HEK293 (cell line): ENCODE measurements around the gene STT3A.

Source experiments
- CTCF ChIA-PET: fragments of 350-600 bp; formaldehyde crosslinking; extraction: SDS; loops from one replicate; lab custom pipeline; 2021; ENCODE audit warnings: antibody characterized with exemption; lab: Yijun Ruan, JAX
- POLR2A ChIA-PET: fragments of 300-600 bp; formaldehyde crosslinking; extraction: SDS; loops from one replicate; lab custom pipeline; 2020; ENCODE audit warnings: antibody characterized with exemption, inconsistent platforms; lab: Yijun Ruan, JAX
- H3K27ac ChIP-seq: fragments of 200-500 bp; sonication (Bioruptor generic); 2 replicates; pipeline ENCODE4 v1.5.1; 2014; ENCODE audit warnings: low read depth, low read length, control low read depth, inconsistent platforms; ENCODE audit errors: extremely low read depth
- H3K36me3 ChIP-seq, 2 experiments: fragments of 200-500 bp in 1 of 2; sonication (Bioruptor generic) in 1 of 2; 1 replicate in 1 of 2; 2 replicates in 1 of 2; pipeline ENCODE4 v1.5.1; 2014 to 2017; ENCODE audit warnings: inconsistent platforms in 2 of 2, low read length in 2 of 2; ENCODE audit not compliant: control insufficient read depth in 2 of 2, insufficient read depth in 1 of 2
- H3K4me1 ChIP-seq: fragments of 200-500 bp; sonication (Bioruptor generic); 2 replicates; pipeline ENCODE4 v1.5.1; 2014; ENCODE audit warnings: mild to moderate bottlenecking, low read length, inconsistent platforms; ENCODE audit not compliant: control insufficient read depth, insufficient read depth
- H3K4me3 ChIP-seq: 2 replicates; pipeline ENCODE4 v1.5.1; 2011; ENCODE audit warnings: low read depth, mild to moderate bottlenecking, control low read depth, low read length, moderate library complexity
- H3K9me3 ChIP-seq: fragments of 200-500 bp; sonication (Bioruptor generic); 2 replicates; pipeline ENCODE4 v1.5.1; 2014; ENCODE audit warnings: low read depth, low read length, inconsistent platforms; ENCODE audit not compliant: control insufficient read depth, insufficient read depth
- BCL6B ChIP-seq: fragments of 450-650 bp; formaldehyde crosslinking; IDR thresholded peaks from 2 replicates; pipeline ENCODE4 v1.5.1; 2017; ENCODE audit warnings: missing biosample characterization, missing genetic modification characterization
- GLIS2 ChIP-seq: fragments of 450-650 bp; formaldehyde crosslinking; IDR thresholded peaks from 2 replicates; pipeline ENCODE4 v1.5.1; 2016; ENCODE audit warnings: missing biosample characterization, missing genetic modification characterization
- KLF16 ChIP-seq: fragments of 450-650 bp; formaldehyde crosslinking; IDR thresholded peaks from 2 replicates; pipeline ENCODE4 v1.5.1; 2017; ENCODE audit warnings: missing biosample characterization, missing genetic modification characterization
- MEIS1 ChIP-seq: sonication (generic); formaldehyde crosslinking; IDR thresholded peaks from 2 replicates; pipeline ENCODE4 v1.8.1; 2022; ENCODE audit warnings: missing genetic modification reagents, mild to moderate bottlenecking, borderline replicate concordance
- PATZ1 ChIP-seq: fragments of 450-650 bp; formaldehyde crosslinking; IDR thresholded peaks from 2 replicates; pipeline ENCODE4 v1.5.1; 2016; ENCODE audit warnings: missing biosample characterization, missing genetic modification characterization
- ZNF121 ChIP-seq: fragments of 450-650 bp; formaldehyde crosslinking; IDR thresholded peaks from 2 replicates; pipeline ENCODE4 v1.5.1; 2016; ENCODE audit warnings: missing biosample characterization, missing genetic modification characterization
- ZNF211 ChIP-seq: fragments of 450-650 bp; formaldehyde crosslinking; IDR thresholded peaks from 2 replicates; pipeline ENCODE4 v1.5.1; 2016; ENCODE audit warnings: low read depth, missing biosample characterization, missing genetic modification characterization
- ZNF394 ChIP-seq: fragments of 450-650 bp; formaldehyde crosslinking; IDR thresholded peaks from 2 replicates; pipeline ENCODE4 v1.5.1; 2016; ENCODE audit warnings: missing biosample characterization, missing genetic modification characterization, mild to moderate bottlenecking, moderate library complexity, borderline replicate concordance
- ZNF529 ChIP-seq: fragments of 450-650 bp; formaldehyde crosslinking; IDR thresholded peaks from 2 replicates; pipeline ENCODE4 v1.5.1; 2017; ENCODE audit warnings: missing genetic modification characterization, missing biosample characterization; ENCODE audit not compliant: insufficient replicate concordance
- ZNF585B ChIP-seq: fragments of 450-650 bp; formaldehyde crosslinking; IDR thresholded peaks from 2 replicates; pipeline ENCODE4 v1.5.1; 2016; ENCODE audit warnings: missing biosample characterization, missing genetic modification characterization
- ZNF776 ChIP-seq: fragments of 450-650 bp; formaldehyde crosslinking; IDR thresholded peaks from 2 replicates; pipeline ENCODE4 v1.5.0; 2017; ENCODE audit warnings: missing biosample characterization, missing genetic modification characterization, borderline replicate concordance
- TF ChIP-seq, protein P1 (sequence below): fragments of 450-650 bp; formaldehyde crosslinking; IDR thresholded peaks from 2 replicates; pipeline ENCODE4 v1.5.1; 2016; ENCODE audit warnings: missing biosample characterization, missing genetic modification characterization, borderline replicate concordance
- TF ChIP-seq, protein P2 (sequence below): fragments of 450-650 bp; formaldehyde crosslinking; IDR thresholded peaks from 2 replicates; pipeline ENCODE4 v1.5.1; 2016; ENCODE audit warnings: missing biosample characterization, missing genetic modification characterization
- TF ChIP-seq, protein P3 (sequence below): fragments of 450-650 bp; formaldehyde crosslinking; IDR thresholded peaks from 2 replicates; pipeline ENCODE4 v1.5.1; 2016; ENCODE audit warnings: missing biosample characterization, missing genetic modification characterization

The STT3A gene

GRCh38 chr11:125638315-125638714 lies 45.7 kb downstream of the STT3A start:
- CTCF ChIA-PET, result no interaction called here
- H3K4me3 ChIP-seq, result no peak overlapping the region

GRCh38 chr11:125645871-125646270 lies 53.2 kb downstream of the STT3A start:
- Histone ChIP-seq H3K36me3 (peaks cover 29 to 73% of the 10 kb centered on the region in 2 experiments), H3K9me3 (no peaks in the 10 kb centered on the region), H3K4me3 (no peak overlapping the region), H3K27ac (no peak overlapping the region), H3K4me1 (no peaks in the 10 kb centered on the region)
- CTCF ChIA-PET, result no interaction called here
- POLR2A ChIA-PET, result no interaction called here
- TF ChIP-seq, protein P1, sequence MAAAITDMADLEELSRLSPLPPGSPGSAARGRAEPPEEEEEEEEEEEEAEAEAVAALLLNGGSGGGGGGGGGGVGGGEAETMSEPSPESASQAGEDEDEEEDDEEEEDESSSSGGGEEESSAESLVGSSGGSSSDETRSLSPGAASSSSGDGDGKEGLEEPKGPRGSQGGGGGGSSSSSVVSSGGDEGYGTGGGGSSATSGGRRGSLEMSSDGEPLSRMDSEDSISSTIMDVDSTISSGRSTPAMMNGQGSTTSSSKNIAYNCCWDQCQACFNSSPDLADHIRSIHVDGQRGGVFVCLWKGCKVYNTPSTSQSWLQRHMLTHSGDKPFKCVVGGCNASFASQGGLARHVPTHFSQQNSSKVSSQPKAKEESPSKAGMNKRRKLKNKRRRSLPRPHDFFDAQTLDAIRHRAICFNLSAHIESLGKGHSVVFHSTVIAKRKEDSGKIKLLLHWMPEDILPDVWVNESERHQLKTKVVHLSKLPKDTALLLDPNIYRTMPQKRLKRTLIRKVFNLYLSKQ (tag by site-specific recombination), result no peak
- no peak for TF ChIP-seq GLIS2
- TF ChIP-seq, all 188 proteins: peak for 0

More at GRCh38 chr11:125638315-125638714, 45.7 kb downstream of the STT3A start:
- TF ChIP-seq ZNF394 (tag by site-specific recombination) (no peak), ZNF211 (tag by site-specific recombination) (no peak), ZNF776 (tag by site-specific recombination) (no peak), KLF16 (no peak), BCL6B (tag by site-specific recombination) (no peak), ZNF529 (no peak), PATZ1 (tag by site-specific recombination) (no peak), ZNF585B (tag by site-specific recombination) (no peak), MEIS1 (CRISPR knock-in tag) (no peak), ZNF121 (no peak)
- TF ChIP-seq, protein P2, sequence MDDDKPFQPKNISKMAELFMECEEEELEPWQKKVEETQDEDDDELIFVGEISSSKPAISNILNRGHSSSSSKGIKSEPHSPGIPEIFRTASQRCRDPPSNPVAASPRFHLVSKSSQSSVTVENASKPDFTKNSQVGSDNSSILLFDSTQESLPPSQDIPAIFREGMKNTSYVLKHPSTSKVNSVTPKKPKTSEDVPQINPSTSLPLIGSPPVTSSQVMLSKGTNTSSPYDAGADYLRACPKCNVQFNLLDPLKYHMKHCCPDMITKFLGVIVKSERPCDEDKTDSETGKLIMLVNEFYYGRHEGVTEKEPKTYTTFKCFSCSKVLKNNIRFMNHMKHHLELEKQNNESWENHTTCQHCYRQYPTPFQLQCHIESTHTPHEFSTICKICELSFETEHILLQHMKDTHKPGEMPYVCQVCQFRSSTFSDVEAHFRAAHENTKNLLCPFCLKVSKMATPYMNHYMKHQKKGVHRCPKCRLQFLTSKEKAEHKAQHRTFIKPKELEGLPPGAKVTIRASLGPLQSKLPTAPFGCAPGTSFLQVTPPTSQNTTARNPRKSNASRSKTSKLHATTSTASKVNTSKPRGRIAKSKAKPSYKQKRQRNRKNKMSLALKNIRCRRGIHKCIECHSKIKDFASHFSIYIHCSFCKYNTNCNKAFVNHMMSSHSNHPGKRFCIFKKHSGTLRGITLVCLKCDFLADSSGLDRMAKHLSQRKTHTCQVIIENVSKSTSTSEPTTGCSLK (tag by site-specific recombination), result no peak
- TF ChIP-seq, protein P3, sequence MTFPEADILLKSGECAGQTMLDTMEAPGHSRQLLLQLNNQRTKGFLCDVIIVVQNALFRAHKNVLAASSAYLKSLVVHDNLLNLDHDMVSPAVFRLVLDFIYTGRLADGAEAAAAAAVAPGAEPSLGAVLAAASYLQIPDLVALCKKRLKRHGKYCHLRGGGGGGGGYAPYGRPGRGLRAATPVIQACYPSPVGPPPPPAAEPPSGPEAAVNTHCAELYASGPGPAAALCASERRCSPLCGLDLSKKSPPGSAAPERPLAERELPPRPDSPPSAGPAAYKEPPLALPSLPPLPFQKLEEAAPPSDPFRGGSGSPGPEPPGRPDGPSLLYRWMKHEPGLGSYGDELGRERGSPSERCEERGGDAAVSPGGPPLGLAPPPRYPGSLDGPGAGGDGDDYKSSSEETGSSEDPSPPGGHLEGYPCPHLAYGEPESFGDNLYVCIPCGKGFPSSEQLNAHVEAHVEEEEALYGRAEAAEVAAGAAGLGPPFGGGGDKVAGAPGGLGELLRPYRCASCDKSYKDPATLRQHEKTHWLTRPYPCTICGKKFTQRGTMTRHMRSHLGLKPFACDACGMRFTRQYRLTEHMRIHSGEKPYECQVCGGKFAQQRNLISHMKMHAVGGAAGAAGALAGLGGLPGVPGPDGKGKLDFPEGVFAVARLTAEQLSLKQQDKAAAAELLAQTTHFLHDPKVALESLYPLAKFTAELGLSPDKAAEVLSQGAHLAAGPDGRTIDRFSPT (tag by site-specific recombination), result no peak
- H3K36me3 ChIP-seq, result peaks cover 30 to 82% of the 10 kb centered on the region in 2 experiments
- no peaks in the 10 kb centered on the region for H3K4me1 ChIP-seq
- H3K27ac ChIP-seq, result no peak overlapping the region
- no peaks in the 10 kb centered on the region for H3K9me3 ChIP-seq
- POLR2A ChIA-PET, result no interaction called here
